Testis (tissue), 2 donors: ENCODE data around the gene DNASE2.

Experiments used
- CTCF ChIP-seq, 3 experiments: fragments of 450-650 bp in 2 of 3; fragments of 200-600 bp in 1 of 3; sonication (generic) in 1 of 3; IDR thresholded peaks; one replicate each; pipeline ENCODE4 v1.5.1; 2016 to 2019; ENCODE audit warnings: antibody characterized with exemption in 3 of 3, mild to moderate bottlenecking in 2 of 3, moderate library complexity in 1 of 3
- POLR2A ChIP-seq: fragments of 450-650 bp; IDR thresholded peaks from one replicate; pipeline ENCODE4 v1.6.1; 2017; ENCODE audit warnings: antibody characterized with exemption, mild to moderate bottlenecking, moderate library complexity

DNA sequence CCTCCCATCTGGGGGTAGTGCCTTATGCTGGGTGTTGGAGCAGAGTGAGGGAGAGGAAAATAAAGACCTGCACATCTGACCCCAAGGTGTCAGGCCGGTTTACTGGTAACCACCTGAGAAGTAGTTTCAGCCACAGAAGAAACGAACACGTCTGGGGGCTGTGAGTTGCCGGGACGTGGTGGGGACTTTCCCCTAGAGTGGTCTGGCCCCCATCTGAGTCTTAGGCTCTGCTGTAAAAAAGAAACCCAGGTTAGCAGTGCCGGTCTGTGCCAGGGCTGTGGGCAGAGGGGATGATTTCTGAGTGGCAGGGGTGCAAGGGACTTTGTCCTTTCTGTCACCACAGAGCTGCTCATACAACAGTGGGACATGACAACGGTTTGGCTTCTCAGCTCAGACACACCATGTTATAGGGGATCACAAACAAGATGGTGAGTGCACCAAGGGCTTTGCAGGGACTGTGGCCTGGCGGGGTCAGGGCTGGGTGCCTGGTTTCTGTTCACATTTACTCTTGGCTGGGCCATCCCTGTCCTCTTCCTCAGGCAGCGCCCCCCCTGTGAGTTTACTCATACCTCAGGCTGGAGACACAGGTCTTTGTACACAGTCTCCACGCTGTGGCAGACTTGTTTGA is 18.8 kb upstream of the DNASE2 start:
- TF ChIP-seq CTCF (IDR thresholded peaks at IDR 0.05) (no peak), POLR2A (no peak)
